Peyer's patch (tissue), 4 donors: ENCODE data around the gene AGPAT2.

Experiments
- POLR2A ChIP-seq, 2 donors: fragments of 450-650 bp; IDR thresholded peaks; one replicate each; pipeline ENCODE4 v1.5.1; 2017; ENCODE audit warnings: antibody characterized with exemption in 2 of 2, mild to moderate bottlenecking in 2 of 2, moderate library complexity in 2 of 2
- TF ChIP-seq, protein P1 (sequence below), 6 experiments: fragments of 450-650 bp in 4 of 6; fragments of 200-600 bp in 2 of 6; sonication (generic) in 1 of 6; IDR thresholded peaks; one replicate each; pipeline ENCODE4 v1.5.1; 2017 to 2019; ENCODE audit warnings: antibody characterized with exemption in 6 of 6, mild to moderate bottlenecking in 3 of 6, moderate library complexity in 1 of 6

DNA sequence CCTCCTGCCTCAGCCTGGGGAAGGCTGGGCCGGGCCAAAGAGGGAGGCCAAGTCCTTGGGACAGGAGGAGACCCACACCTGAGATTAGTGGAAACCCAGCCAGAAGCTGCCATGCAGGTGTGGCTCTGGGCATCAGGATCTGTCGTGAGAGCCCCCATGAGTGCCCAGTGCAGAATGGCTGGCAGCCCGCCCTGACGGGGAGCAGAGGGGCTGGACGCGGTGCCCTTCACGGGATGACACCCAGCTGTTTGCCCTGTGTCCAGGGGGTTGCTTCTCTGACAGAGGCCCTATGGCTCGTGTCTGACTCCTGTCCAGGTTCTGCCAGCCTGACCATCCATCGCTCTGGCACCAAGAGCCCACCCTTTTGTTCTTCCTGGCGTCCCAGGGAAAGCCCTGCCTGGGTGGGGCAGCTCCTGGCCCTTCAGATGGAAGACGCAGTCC lies 33.7 kb upstream of the AGPAT2 start:
- TF ChIP-seq, protein P1, sequence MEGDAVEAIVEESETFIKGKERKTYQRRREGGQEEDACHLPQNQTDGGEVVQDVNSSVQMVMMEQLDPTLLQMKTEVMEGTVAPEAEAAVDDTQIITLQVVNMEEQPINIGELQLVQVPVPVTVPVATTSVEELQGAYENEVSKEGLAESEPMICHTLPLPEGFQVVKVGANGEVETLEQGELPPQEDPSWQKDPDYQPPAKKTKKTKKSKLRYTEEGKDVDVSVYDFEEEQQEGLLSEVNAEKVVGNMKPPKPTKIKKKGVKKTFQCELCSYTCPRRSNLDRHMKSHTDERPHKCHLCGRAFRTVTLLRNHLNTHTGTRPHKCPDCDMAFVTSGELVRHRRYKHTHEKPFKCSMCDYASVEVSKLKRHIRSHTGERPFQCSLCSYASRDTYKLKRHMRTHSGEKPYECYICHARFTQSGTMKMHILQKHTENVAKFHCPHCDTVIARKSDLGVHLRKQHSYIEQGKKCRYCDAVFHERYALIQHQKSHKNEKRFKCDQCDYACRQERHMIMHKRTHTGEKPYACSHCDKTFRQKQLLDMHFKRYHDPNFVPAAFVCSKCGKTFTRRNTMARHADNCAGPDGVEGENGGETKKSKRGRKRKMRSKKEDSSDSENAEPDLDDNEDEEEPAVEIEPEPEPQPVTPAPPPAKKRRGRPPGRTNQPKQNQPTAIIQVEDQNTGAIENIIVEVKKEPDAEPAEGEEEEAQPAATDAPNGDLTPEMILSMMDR (IDR thresholded peaks at IDR 0.05): no peak
- no peak for TF ChIP-seq POLR2A (IDR thresholded peaks at IDR 0.05)
